NOMO-1 (cell line): ENCODE measurements around the gene PSMB4.
"Not testable (repeated sequence)": the region's sequence is repeated elsewhere in the genome, so short reads cannot be mapped to it uniquely, and the experiment has no call there.

Experiments used
- DNase-seq, 2 experiments: peaks; one replicate each; lab custom pipeline; 2025; ENCODE audit not compliant: unreplicated experiment in 2 of 2; lab: John Stamatoyannopoulos, UW

Gene PSMB4

GRCh38 chr1:151437396-151437795 is 38.0 kb downstream of the PSMB4 start:
- DNase-seq, result not testable (repeated sequence)

GRCh38 chr1:151443846-151444782 is 44.7 kb downstream of the PSMB4 start:
- peak; percentile 43 to 68 for DNase-seq

- no peak for DNase-seq
Observed at GRCh38 chr1:151444783-151445177, 45.4 kb downstream of the PSMB4 start.

GRCh38 chr1:151447696-151448095 is 48.3 kb downstream of the PSMB4 start:
- no peak for DNase-seq
